GM19240 (cell line): ENCODE data around the gene ASCC3.
"Not testable (repeated sequence)": the region's sequence is repeated elsewhere in the genome, so short reads cannot be mapped to it uniquely, and the experiment has no call there.

Experiments used
- DNase-seq: peaks from one replicate; pipeline ENCODE4 v3.0.0; 2011; ENCODE audit warnings: low spot score; ENCODE audit not compliant: insufficient read length

Gene ASCC3

DNA sequence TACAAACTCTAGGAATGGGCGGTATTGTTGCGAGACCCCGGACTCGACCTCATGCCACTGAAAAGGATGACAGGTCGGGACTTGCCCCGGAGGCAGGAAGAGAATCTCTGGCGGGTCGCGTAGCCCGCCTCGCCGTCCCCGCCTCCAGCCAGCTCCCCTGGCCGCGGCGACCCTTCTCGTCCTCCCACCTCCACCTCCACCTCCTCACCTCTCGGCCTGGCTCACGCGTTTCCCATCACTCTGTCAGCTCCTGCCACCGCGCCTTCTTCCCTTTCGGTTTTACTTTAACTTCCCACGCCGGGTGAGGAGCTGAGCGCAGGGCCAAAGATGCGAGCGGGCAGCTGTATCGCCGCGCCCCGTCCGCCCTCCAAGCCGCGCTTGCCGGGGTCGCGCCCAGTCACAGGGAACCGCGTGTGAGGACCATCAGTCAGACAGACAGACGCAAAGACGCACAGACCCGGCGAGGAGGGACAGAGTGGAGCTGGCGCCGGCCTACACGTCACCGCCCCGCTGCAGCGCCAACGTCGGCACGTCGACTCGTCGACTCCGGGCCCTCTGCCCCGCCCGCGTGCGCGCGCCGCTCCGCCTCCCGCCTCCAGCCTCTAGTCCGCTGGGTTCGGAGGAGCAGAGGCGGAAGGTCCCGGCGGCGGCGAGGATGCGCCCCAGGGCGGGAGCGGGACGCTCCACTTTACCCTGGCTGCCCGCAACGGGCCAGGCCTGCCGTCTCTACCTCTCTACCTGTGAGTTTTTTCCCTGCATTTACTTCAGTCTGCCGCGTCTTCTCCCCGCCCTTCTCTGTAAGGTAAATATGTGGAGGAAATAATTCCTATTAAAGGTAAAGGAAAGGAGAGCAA lies at the start of gene ASCC3:
ASCC3 (minus strand) TSS at position 477 of the 854 bp plus-strand sequence. CDS start 13,332 bp downstream, outside the sequence.
- peak; percentile 63 for DNase-seq

- no peak for DNase-seq
Measured at GRCh38 chr6:100925749-100926148, 44.6 kb upstream of the ASCC3 start.

GRCh38 chr6:100924534-100925227 lies 43.6 kb upstream of the ASCC3 start:
- no peak for DNase-seq

- no peak for DNase-seq
Measured at GRCh38 chr6:100923481-100924165, 42.5 kb upstream of the ASCC3 start.

GRCh38 chr6:100920028-100920605 lies 39.0 kb upstream of the ASCC3 start:
- DNase-seq, result no peak

GRCh38 chr6:100918152-100918551 lies 37.0 kb upstream of the ASCC3 start:
- DNase-seq, result no peak

- no peak for DNase-seq
Measured at GRCh38 chr6:100915876-100916275, 34.7 kb upstream of the ASCC3 start.

- no peak for DNase-seq
Measured at GRCh38 chr6:100913400-100914276, 32.5 kb upstream of the ASCC3 start.

- no peak for DNase-seq
Measured at GRCh38 chr6:100906325-100906724, 25.2 kb upstream of the ASCC3 start.

DNA sequence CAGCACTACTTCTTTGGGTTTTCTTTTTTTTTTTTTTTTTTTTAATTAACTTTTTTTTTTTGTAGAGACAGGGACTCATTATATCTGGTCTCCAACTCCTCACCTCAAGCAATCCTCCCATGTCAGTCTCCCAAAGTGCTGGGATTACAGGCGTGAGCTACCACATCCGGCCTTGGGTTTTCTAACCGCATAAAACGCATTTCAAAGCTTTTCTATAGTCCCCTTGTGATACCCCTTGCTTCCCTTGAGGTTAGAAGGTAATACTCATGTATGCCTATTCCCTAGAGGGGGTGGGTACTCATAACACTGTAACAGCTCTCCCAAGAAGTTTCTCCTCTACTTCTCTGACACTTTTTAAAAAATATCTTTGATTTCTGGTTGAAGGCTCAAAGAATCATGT lies 23.9 kb upstream of the ASCC3 start:
- DNase-seq, result no peak

- DNase-seq, result no peak
Measured at GRCh38 chr6:100904316-100904715, 23.2 kb upstream of the ASCC3 start.

GRCh38 chr6:100901582-100901981 lies 20.5 kb upstream of the ASCC3 start:
- DNase-seq, result no peak

- DNase-seq, result no peak
Measured at GRCh38 chr6:100899202-100899601, 18.1 kb upstream of the ASCC3 start.

DNA sequence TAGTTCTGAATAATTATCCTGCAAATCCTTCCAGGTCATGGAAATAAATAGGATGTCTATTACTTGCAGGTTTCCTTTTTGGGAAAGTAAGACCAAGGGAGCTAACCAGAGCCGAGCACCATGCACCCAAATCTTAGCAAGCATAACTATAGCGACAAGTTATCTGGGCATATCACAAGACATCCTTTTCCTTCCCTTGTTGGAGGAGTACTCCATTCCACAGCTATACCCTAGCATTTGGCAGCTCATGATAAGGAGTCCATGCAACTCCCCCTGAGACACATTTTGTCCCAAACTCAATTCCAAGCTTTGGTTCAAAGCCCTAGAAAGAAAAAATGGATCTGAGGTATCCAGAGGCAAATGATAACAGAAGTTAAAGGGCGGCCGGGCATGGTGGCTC lies 16.5 kb upstream of the ASCC3 start:
- DNase-seq, result no peak

- DNase-seq, result no peak
Measured at GRCh38 chr6:100893743-100894142, 12.6 kb upstream of the ASCC3 start.

GRCh38 chr6:100892693-100893092 lies 11.6 kb upstream of the ASCC3 start:
- DNase-seq, result no peak

DNA sequence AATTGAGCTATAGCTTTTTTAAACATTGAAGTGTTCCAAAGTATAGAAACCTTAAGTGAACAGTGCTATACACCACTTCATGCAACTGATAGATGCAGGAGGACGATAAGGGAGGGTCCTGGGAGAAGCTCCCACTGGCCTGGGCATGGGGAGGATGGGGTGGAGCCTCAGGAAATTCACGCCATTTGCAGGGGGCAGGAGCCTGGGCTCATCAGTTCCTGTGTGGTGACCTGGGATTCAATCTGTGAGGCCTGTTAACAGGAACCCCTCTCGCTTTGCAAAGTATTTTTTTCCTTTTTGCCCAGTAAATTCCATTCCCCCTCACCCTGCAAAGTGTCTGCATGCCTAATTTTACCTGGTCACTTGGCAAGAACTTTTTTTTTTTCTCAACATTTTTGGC lies 11.0 kb upstream of the ASCC3 start:
- no peak for DNase-seq

GRCh38 chr6:100891079-100891478 lies 9.9 kb upstream of the ASCC3 start:
- DNase-seq, result no peak

DNA sequence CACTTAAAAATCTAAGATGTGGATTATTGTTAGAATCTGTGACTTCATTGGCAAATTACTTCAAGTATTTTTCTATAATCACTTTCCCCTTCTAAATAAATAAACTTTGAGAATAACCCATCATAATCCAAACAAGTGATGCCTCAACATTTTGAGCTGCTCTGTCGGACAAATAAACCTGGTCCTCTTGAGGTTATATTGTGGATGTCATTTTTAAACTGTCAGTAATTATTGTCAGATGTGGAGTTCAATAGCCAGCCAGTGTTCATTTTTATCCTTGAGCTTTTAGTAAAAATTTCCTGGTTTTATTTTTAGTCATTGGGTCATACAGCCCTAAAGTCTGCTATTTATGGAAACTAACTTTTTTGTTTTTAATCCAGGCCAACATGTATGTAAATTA lies 9.5 kb upstream of the ASCC3 start:
- DNase-seq, result not testable (repeated sequence)

GRCh38 chr6:100889351-100889750 lies 8.2 kb upstream of the ASCC3 start:
- DNase-seq, result no peak

DNA sequence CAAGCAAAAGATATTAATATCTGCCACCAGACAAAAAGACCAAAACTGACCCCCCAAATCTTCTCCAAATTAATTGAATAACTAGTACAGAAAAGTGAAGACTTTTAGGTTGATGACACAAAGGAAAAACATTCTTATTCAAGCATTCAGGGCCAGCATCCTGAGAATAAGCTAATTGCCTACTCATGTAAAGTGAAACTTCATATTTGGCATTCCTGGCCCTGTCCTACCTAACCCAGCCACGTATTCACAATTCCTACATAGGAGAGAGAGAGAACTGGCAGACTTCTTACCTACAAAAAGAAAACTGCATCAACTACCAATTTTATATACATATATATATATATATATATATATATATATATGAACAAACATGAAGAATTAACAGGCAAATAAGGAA lies 4.9 kb upstream of the ASCC3 start:
- no peak for DNase-seq
